ENCODE data around the gene SALL3. TPM values are rescaled to one million over a fixed set of nuclear protein-coding genes. Genes with fewer than 3 reads are reported as not detected.

SALL3 gene
- total RNA-seq, 4 donors from 2014 or later, result 0.16 TPM; not detected in 3

GRCh38 chr18:78978349-78979055 lies 1.1 kb upstream of the SALL3 start:
- WGBS, 2 donors (ENCODE audit: low coverage in 1 of 2), result 7 to 29% methylated on average over 8 to 71 of the region's 80 CpGs
- no peak overlapping the region for H3K27ac ChIP-seq
- TF ChIP-seq CTCF (IDR thresholded peaks at IDR 0.05), result no peak
- TF ChIP-seq EP300 (IDR thresholded peaks at IDR 0.05; ENCODE audit: low read depth), result no peak
- TF ChIP-seq POLR2A (IDR thresholded peaks at IDR 0.05), result no peak
- no peak for TF ChIP-seq POLR2AphosphoS5 (IDR thresholded peaks at IDR 0.05)
- no peak overlapping the region for H3K4me3 ChIP-seq
- no peaks in the 10 kb centered on the region for H3K36me3 ChIP-seq
- H3K4me1 ChIP-seq, result peaks cover 0 to 17% (median 12%) of the 10 kb centered on the region in 4 donors
- H3K27me3 ChIP-seq, result peaks cover 93% of the 10 kb centered on the region
- DNase-seq, result no peak
- H3K9me3 ChIP-seq, result no peaks in the 10 kb centered on the region
- intact Hi-C loops (cut with DNase I; ENCODE audit: low total_unique reads) (no loop called here), in situ Hi-C loops (cut with MboI; ENCODE audit: low pct_ligation_motif_present in 1 of 4, low pct_unique_long_range_greater_than_20kb in 1 of 4, low sequenced_read_pairs in 3 of 4) (no loop called here)

- Histone ChIP-seq H3K9me3 (no peaks in the 10 kb centered on the region), H3K4me1 (peaks cover 0 to 14% (median 9%) of the 10 kb centered on the region in 4 donors), H3K27ac (no peak overlapping the region), H3K4me3 (peak overlapping the region in 1 of 4 donors; percentile 15), H3K36me3 (no peaks in the 10 kb centered on the region), H3K27me3 (peaks cover 93% of the 10 kb centered on the region)
- no peak for DNase-seq
- intact Hi-C loops (cut with DNase I; ENCODE audit: low total_unique reads) (no loop called here), in situ Hi-C loops (cut with MboI; ENCODE audit: low pct_ligation_motif_present in 1 of 4, low pct_unique_long_range_greater_than_20kb in 1 of 4, low sequenced_read_pairs in 3 of 4) (no loop called here)
- 12% methylated on average over 45 of the region's 98 CpGs; no CpG with 5 or more reads in 1 of the 2 donors for WGBS, 2 donors (ENCODE audit: low coverage in 1 of 2)
- no peak for TF ChIP-seq CTCF (IDR thresholded peaks at IDR 0.05)
- no peak for TF ChIP-seq EP300 (IDR thresholded peaks at IDR 0.05; ENCODE audit: low read depth)
- TF ChIP-seq POLR2AphosphoS5 (IDR thresholded peaks at IDR 0.05), result no peak
- TF ChIP-seq POLR2A (IDR thresholded peaks at IDR 0.05), result no peak
These were observed 425 bp upstream of the SALL3 start for GRCh38 chr18:78979056-78979729.

GRCh38 chr18:78980279-78980771 lies 707 bp downstream of the SALL3 start:
- Histone ChIP-seq H3K9me3 (no peaks in the 10 kb centered on the region), H3K4me1 (peaks cover 0 to 11% (median 5%) of the 10 kb centered on the region in 4 donors), H3K4me3 (peak overlapping the region in 1 of 4 donors; percentile 15), H3K27ac (no peak overlapping the region), H3K36me3 (no peaks in the 10 kb centered on the region), H3K27me3 (peaks cover 93% of the 10 kb centered on the region)
- no peak for DNase-seq
- WGBS, 2 donors (ENCODE audit: low coverage in 1 of 2), result 35% methylated on average over 49 of the region's 71 CpGs; no CpG with 5 or more reads in 1 of the 2 donors
- in situ Hi-C loops (cut with MboI; ENCODE audit: low pct_ligation_motif_present in 1 of 4, low pct_unique_long_range_greater_than_20kb in 1 of 4, low sequenced_read_pairs in 3 of 4) (no loop called here), intact Hi-C loops (cut with DNase I; ENCODE audit: low total_unique reads) (no loop called here)
- TF ChIP-seq POLR2AphosphoS5 (IDR thresholded peaks at IDR 0.05) (no peak), EP300 (IDR thresholded peaks at IDR 0.05; ENCODE audit: low read depth) (no peak), CTCF (IDR thresholded peaks at IDR 0.05) (no peak), POLR2A (IDR thresholded peaks at IDR 0.05) (no peak)

GRCh38 chr18:78980777-78981380 lies 1.3 kb downstream of the SALL3 start:
- Histone ChIP-seq H3K9me3 (no peaks in the 10 kb centered on the region), H3K4me3 (peak overlapping the region in 1 of 4 donors; percentile 15), H3K4me1 (peaks cover 0 to 11% (median 5%) of the 10 kb centered on the region in 4 donors), H3K27me3 (peaks cover 93% of the 10 kb centered on the region), H3K36me3 (no peaks in the 10 kb centered on the region), H3K27ac (no peak overlapping the region)
- no peak for DNase-seq
- no peak for TF ChIP-seq EP300 (IDR thresholded peaks at IDR 0.05; ENCODE audit: low read depth)
- TF ChIP-seq POLR2AphosphoS5 (IDR thresholded peaks at IDR 0.05), result no peak
- no peak for TF ChIP-seq POLR2A (IDR thresholded peaks at IDR 0.05)
- TF ChIP-seq CTCF (IDR thresholded peaks at IDR 0.05), result no peak
- intact Hi-C loops (cut with DNase I; ENCODE audit: low total_unique reads) (no loop called here), in situ Hi-C loops (cut with MboI; ENCODE audit: low pct_ligation_motif_present in 1 of 4, low pct_unique_long_range_greater_than_20kb in 1 of 4, low sequenced_read_pairs in 3 of 4) (no loop called here)
- 26% methylated on average over 34 of the region's 68 CpGs; no CpG with 5 or more reads in 1 of the 2 donors for WGBS, 2 donors (ENCODE audit: low coverage in 1 of 2)
